GM23338 (cell line): Measurements from ENCODE around the gene BIRC3. TPM values are rescaled to one million over a fixed set of nuclear protein-coding genes. Genes with fewer than 3 reads are reported as not detected.

ENCODE experiments used
- ATAC-seq: fragments of 200-7000 bp; cut with Tn5 transposase; 3 replicates; pipeline ENCODE4 v1.9.1; 2020
- DNase-seq: peaks from one replicate; pipeline ENCODE4 v3.0.0-alpha.2; 2015; ENCODE audit warnings: low spot score
- H2AFZ ChIP-seq: fragments of 200-600 bp; sonication (generic); 2 replicates; pipeline ENCODE4 v1.8.0; 2016; ENCODE audit warnings: antibody characterized with exemption, mild to moderate bottlenecking, moderate library complexity
- H3F3A ChIP-seq: fragments of 200-600 bp; sonication (generic); replicated peaks from 2 replicates; pipeline ENCODE4 v1.8.0; 2017; ENCODE audit warnings: antibody characterized with exemption, mixed run types, low read depth
- H3K27ac ChIP-seq: fragments of 200-600 bp; sonication (generic); 2 replicates; pipeline ENCODE4 v1.6.1; 2016; ENCODE audit warnings: low read depth
- H3K27me3 ChIP-seq: fragments of 200-600 bp; sonication (generic); 2 replicates; pipeline ENCODE4 v1.8.0; 2016; ENCODE audit warnings: mild to moderate bottlenecking, mixed run types, moderate library complexity; ENCODE audit not compliant: insufficient read depth
- H3K36me3 ChIP-seq: fragments of 200-600 bp; sonication (generic); 2 replicates; pipeline ENCODE4 v1.8.0; 2016; ENCODE audit warnings: mild to moderate bottlenecking; ENCODE audit not compliant: insufficient read depth
- H3K4me1 ChIP-seq: fragments of 200-600 bp; sonication (generic); 2 replicates; pipeline ENCODE4 v1.8.0; 2016; ENCODE audit warnings: mild to moderate bottlenecking, moderate library complexity; ENCODE audit not compliant: insufficient read depth
- H3K4me2 ChIP-seq: fragments of 200-600 bp; sonication (generic); 2 replicates; pipeline ENCODE4 v1.7.1; 2017; ENCODE audit warnings: mixed run types
- H3K4me3 ChIP-seq: fragments of 200-600 bp; sonication (generic); 2 replicates; pipeline ENCODE4 v1.6.1; 2016; ENCODE audit warnings: mixed run types
- H3K79me2 ChIP-seq: fragments of 200-600 bp; sonication (generic); replicated peaks from 2 replicates; pipeline ENCODE4 v1.8.0; 2017; ENCODE audit warnings: mild to moderate bottlenecking; ENCODE audit not compliant: insufficient read depth
- H3K9me2 ChIP-seq: fragments of 200-600 bp; sonication (generic); 2 replicates; pipeline ENCODE4 v1.8.0; 2017; ENCODE audit not compliant: insufficient read depth
- H4K20me1 ChIP-seq: fragments of 200-600 bp; sonication (generic); replicated peaks from 2 replicates; pipeline ENCODE4 v1.8.0; 2017; ENCODE audit warnings: mild to moderate bottlenecking; ENCODE audit not compliant: insufficient read depth
- H3K27ac Mint-ChIP-seq: 2 replicates; pipeline ENCODE4 v1.8.0; 2020; ENCODE audit warnings: inconsistent platforms, mild to moderate bottlenecking, moderate library complexity, mixed read lengths
- H3K27me3 Mint-ChIP-seq: 3 replicates; pipeline ENCODE4 v1.8.0; 2022; ENCODE audit warnings: low read depth, mild to moderate bottlenecking, moderate library complexity, mixed read lengths, inconsistent platforms; ENCODE audit not compliant: insufficient read depth, poor library complexity
- H3K36me3 Mint-ChIP-seq: 3 replicates; pipeline ENCODE4 v1.8.0; 2021; ENCODE audit warnings: low read depth, mild to moderate bottlenecking, inconsistent platforms, moderate library complexity, mixed read lengths
- H3K4me1 Mint-ChIP-seq: 3 replicates; pipeline ENCODE4 v1.8.0; 2020; ENCODE audit warnings: mild to moderate bottlenecking, inconsistent platforms, mixed read lengths
- H3K4me3 Mint-ChIP-seq: 3 replicates; pipeline ENCODE4 v1.8.0; 2021; ENCODE audit warnings: moderate library complexity, mild to moderate bottlenecking, inconsistent platforms, mixed read lengths
- H3K9me3 Mint-ChIP-seq: 3 replicates; pipeline ENCODE4 v1.8.0; 2020; ENCODE audit warnings: moderate library complexity, mild to moderate bottlenecking, inconsistent platforms, mixed read lengths
- CTCF ChIP-seq, 2 experiments: fragments of 200-600 bp in 1 of 2; sonication (generic) in 1 of 2; conservative IDR thresholded peaks; 2 replicates each; pipeline versions ENCODE4 v1.5.1 to v1.6.1; 2016 to 2017; ENCODE audit warnings: antibody characterized with exemption in 2 of 2, low read depth in 2 of 2, mild to moderate bottlenecking in 2 of 2, moderate library complexity in 1 of 2
- EZH2 ChIP-seq: fragments of 200-600 bp; sonication (generic); IDR thresholded peaks from one replicate; pipeline ENCODE4 v1.8.0; 2017; ENCODE audit warnings: antibody characterized with exemption, mild to moderate bottlenecking, low read depth; ENCODE audit not compliant: unreplicated experiment
- EZH2phosphoT487 ChIP-seq: fragments of 200-600 bp; sonication (generic); IDR thresholded peaks from one replicate; pipeline ENCODE4 v1.8.1; 2018; ENCODE audit warnings: antibody characterized with exemption; ENCODE audit not compliant: unreplicated experiment
- NANOG ChIP-seq: IDR thresholded peaks from 2 replicates; pipeline ENCODE4 v1.6.1; 2016; ENCODE audit warnings: antibody characterized with exemption, borderline replicate concordance
- POLR2AphosphoS5 ChIP-seq: IDR thresholded peaks from 2 replicates; pipeline ENCODE4 v1.6.1; 2016; ENCODE audit warnings: antibody characterized with exemption, low read depth
- STAT1 ChIP-seq: IDR thresholded peaks from one replicate; pipeline ENCODE4 v1.6.1; 2016; ENCODE audit warnings: antibody characterized with exemption; ENCODE audit not compliant: unreplicated experiment
- ZNF462 ChIP-seq: fragments of 250-450 bp; sonication (Bioruptor Pico); IDR thresholded peaks from 2 replicates; pipeline ENCODE4 v1.5.0; 2020; ENCODE audit warnings: mild to moderate bottlenecking, moderate library complexity
- polyA plus RNA-seq: library from polyadenylated mRNA; unstranded; fragments of >200 nt; fragmentation: Nextera tagmentation; extraction: Ambion mirVana; gene quantifications from 2 replicates; pipeline ENCODE4 v1.2.1, GENCODE V29; 2016
- total RNA-seq: library from RNA; depleted of rRNA; stranded (reverse); fragments of >200 nt; shearing (Covaris generic); gene quantifications from 2 replicates; pipeline ENCODE4 v1.2.3, GENCODE V29; 2014
- TF ChIP-seq, protein P1 (sequence below): IDR thresholded peaks from one replicate; pipeline ENCODE4 v1.6.1; 2018; ENCODE audit warnings: antibody characterized with exemption; ENCODE audit not compliant: unreplicated experiment

BIRC3 gene
- total and polyA plus RNA-seq, 2 experiments from 2014 or later: 0.03 TPM; not detected in 1

GRCh38 chr11:102357116-102357515 lies 39.8 kb downstream of the BIRC3 start:
- Histone ChIP-seq H3K27ac (no peak overlapping the region), H3K4me2 (no peak overlapping the region), H4K20me1 (peaks cover 8% of the 10 kb centered on the region; the same call in 1 of the 2 replicates), H2AFZ (no peak overlapping the region), H3K36me3 (no peaks in the 10 kb centered on the region), H3K4me3 (no peak overlapping the region), H3K9me2 (no peaks in the 10 kb centered on the region), H3K79me2 (peaks cover 26% of the 10 kb centered on the region), H3K27me3 (no peaks in the 10 kb centered on the region), H3F3A (no peaks in the 10 kb centered on the region), H3K4me1 (no peaks in the 10 kb centered on the region)
- peaks cover 41% of the 10 kb centered on the region for H3K36me3 Mint-ChIP-seq
- no peak overlapping the region for H3K27ac Mint-ChIP-seq
- TF ChIP-seq ZNF462 (CRISPR knock-in tag) (no peak), EZH2 (no peak), STAT1 (no peak), EZH2phosphoT487 (no peak), NANOG (no peak), CTCF (conservative IDR thresholded peaks at IDR 0.05; ENCODE audit: low read depth in 2 of 2) (no peak), POLR2AphosphoS5 (no peak)
- TF ChIP-seq, protein P1, sequence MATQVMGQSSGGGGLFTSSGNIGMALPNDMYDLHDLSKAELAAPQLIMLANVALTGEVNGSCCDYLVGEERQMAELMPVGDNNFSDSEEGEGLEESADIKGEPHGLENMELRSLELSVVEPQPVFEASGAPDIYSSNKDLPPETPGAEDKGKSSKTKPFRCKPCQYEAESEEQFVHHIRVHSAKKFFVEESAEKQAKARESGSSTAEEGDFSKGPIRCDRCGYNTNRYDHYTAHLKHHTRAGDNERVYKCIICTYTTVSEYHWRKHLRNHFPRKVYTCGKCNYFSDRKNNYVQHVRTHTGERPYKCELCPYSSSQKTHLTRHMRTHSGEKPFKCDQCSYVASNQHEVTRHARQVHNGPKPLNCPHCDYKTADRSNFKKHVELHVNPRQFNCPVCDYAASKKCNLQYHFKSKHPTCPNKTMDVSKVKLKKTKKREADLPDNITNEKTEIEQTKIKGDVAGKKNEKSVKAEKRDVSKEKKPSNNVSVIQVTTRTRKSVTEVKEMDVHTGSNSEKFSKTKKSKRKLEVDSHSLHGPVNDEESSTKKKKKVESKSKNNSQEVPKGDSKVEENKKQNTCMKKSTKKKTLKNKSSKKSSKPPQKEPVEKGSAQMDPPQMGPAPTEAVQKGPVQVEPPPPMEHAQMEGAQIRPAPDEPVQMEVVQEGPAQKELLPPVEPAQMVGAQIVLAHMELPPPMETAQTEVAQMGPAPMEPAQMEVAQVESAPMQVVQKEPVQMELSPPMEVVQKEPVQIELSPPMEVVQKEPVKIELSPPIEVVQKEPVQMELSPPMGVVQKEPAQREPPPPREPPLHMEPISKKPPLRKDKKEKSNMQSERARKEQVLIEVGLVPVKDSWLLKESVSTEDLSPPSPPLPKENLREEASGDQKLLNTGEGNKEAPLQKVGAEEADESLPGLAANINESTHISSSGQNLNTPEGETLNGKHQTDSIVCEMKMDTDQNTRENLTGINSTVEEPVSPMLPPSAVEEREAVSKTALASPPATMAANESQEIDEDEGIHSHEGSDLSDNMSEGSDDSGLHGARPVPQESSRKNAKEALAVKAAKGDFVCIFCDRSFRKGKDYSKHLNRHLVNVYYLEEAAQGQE: no peak
- ATAC-seq (no peak), DNase-seq (no peak)
- H3K4me1 Mint-ChIP-seq: no peaks in the 10 kb centered on the region
- no peaks in the 10 kb centered on the region for H3K27me3 Mint-ChIP-seq
- H3K4me3 Mint-ChIP-seq: no peak overlapping the region
- H3K9me3 Mint-ChIP-seq: peaks cover 8% of the 10 kb centered on the region; the same call in 2 of the 3 replicates
